OCI-LY7 (cell line): ENCODE data around the gene GJC1. TPM values are rescaled to one million over a fixed set of nuclear protein-coding genes. Genes with fewer than 3 reads are reported as not detected.

Experiments
- BruUV-seq: library from RNA; stranded (reverse); fragments of 400-500 nt; replicated peaks from 2 replicates; lab custom pipeline; 2021; lab: Mats Ljungman, UMichigan
- CTCF ChIA-PET: fragments of 300-600 bp; sonication (Branson Sonifier 250); formaldehyde crosslinking; loops from one replicate; lab custom pipeline; 2022; ENCODE audit warnings: antibody characterized with exemption; ENCODE audit not compliant: unreplicated experiment; lab: Charles Lee
- POLR2A ChIA-PET: fragments of 300-600 bp; sonication (Branson Sonifier 250); formaldehyde crosslinking; loops from one replicate; lab custom pipeline; 2022; ENCODE audit warnings: antibody characterized with exemption; lab: Charles Lee
- DNase-seq: peaks from one replicate; pipeline ENCODE4 v3.0.0-alpha.2; 2015; ENCODE audit warnings: low spot score
- H2AFZ ChIP-seq: fragments of 200-600 bp; sonication (generic), shearing (Covaris generic); 2 replicates; pipeline ENCODE4 v1.6.1; 2014; ENCODE audit warnings: mild to moderate bottlenecking, antibody characterized with exemption, low read length, moderate library complexity
- H3K27ac ChIP-seq: fragments of 200-600 bp; sonication (generic); 2 replicates; pipeline ENCODE4 v1.5.1; 2014; ENCODE audit warnings: mixed run types, low read depth, mild to moderate bottlenecking, moderate library complexity, low read length, inconsistent platforms; ENCODE audit not compliant: poor library complexity, severe bottlenecking
- H3K36me3 ChIP-seq: fragments of 200-600 bp; sonication (generic); 2 replicates; pipeline ENCODE4 v1.6.1; 2014; ENCODE audit warnings: mild to moderate bottlenecking, antibody characterized with exemption, low read length, moderate library complexity, mixed read lengths; ENCODE audit not compliant: insufficient read depth
- H3K4me1 ChIP-seq: fragments of 200-600 bp; sonication (generic); 2 replicates; pipeline ENCODE4 v1.5.1; 2014; ENCODE audit warnings: mild to moderate bottlenecking, low read length; ENCODE audit not compliant: insufficient read depth, poor library complexity, severe bottlenecking
- H3K4me2 ChIP-seq: fragments of 200-600 bp; sonication (generic); 2 replicates; pipeline ENCODE4 v1.6.1; 2014; ENCODE audit warnings: mild to moderate bottlenecking, low read length
- H3K4me3 ChIP-seq: fragments of 200-600 bp; sonication (generic); 2 replicates; pipeline ENCODE4 v1.5.1; 2014; ENCODE audit warnings: mild to moderate bottlenecking, low read depth, low read length; ENCODE audit not compliant: poor library complexity, severe bottlenecking
- H3K79me2 ChIP-seq: fragments of 200-600 bp; sonication (generic); 2 replicates; pipeline ENCODE4 v1.6.1; 2016; ENCODE audit warnings: low read depth, mild to moderate bottlenecking, low read length, moderate library complexity, mixed read lengths; ENCODE audit not compliant: insufficient read depth
- H3K9me2 ChIP-seq: fragments of 200-600 bp; sonication (generic); 2 replicates; pipeline ENCODE4 v1.6.1; 2016; ENCODE audit warnings: mild to moderate bottlenecking, low read length, mixed read lengths; ENCODE audit not compliant: insufficient read depth
- H3K9me3 ChIP-seq: fragments of 200-600 bp; sonication (generic); 2 replicates; pipeline ENCODE4 v1.6.1; 2014; ENCODE audit warnings: mild to moderate bottlenecking, mixed run types, low read length, mixed read lengths
- H4K20me1 ChIP-seq: fragments of 200-600 bp; sonication (generic); 2 replicates; pipeline ENCODE4 v1.6.1; 2014; ENCODE audit warnings: mild to moderate bottlenecking, antibody characterized with exemption, low read length, moderate library complexity, mixed read lengths; ENCODE audit not compliant: insufficient read depth
- EZH2phosphoT487 ChIP-seq: fragments of 200-600 bp; sonication (generic); IDR thresholded peaks from 2 replicates; pipeline ENCODE4 v1.6.1; 2018; ENCODE audit warnings: low read depth, borderline replicate concordance, mild to moderate bottlenecking, mixed run types, antibody characterized with exemption, low read length, moderate library complexity, mixed read lengths
- intact Hi-C: fragments of 100-400 bp; cut with micrococcal nuclease; formaldehyde crosslinking; loops from one replicate; pipeline ENCODE4 v1.10.0; 2022; ENCODE audit not compliant: unreplicated experiment
- total RNA-seq, 2 experiments: library from RNA; depleted of rRNA in 1 of 2; stranded (reverse); fragments of >200 nt in 1 of 2; shearing (Covaris generic) in 1 of 2; gene quantifications; 2 replicates each; pipeline ENCODE4 v1.2.3, GENCODE V29; 2014 to 2022
- TF ChIP-seq, protein P1 (sequence below): fragments of 200-600 bp; sonication (generic); conservative IDR thresholded peaks from 2 replicates; pipeline ENCODE4 v1.5.1; 2014; ENCODE audit warnings: mild to moderate bottlenecking, antibody characterized with exemption, low read length, moderate library complexity, mixed read lengths

The GJC1 gene
- total RNA-seq, 2 experiments from 2014 or later: 14.2 to 19.5 TPM

DNA sequence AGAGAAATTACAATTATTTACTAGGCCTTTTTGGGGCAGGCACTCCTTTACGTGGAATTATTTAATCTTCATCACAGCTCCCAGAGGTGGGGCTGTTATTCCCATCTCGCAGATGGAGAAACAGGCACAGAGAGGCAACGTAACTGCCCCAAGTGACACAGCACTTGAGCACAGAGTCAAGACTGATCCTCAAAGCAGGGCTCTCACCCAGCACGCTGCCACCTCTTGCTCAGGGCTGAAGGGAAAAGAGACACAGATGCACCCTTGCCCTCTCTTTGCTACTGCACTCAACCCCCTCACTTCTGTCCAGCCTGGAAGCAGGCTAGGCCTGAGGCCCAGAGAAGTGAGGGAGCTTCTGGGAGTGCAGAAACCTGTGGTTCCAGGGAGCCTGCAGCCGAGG is 66.9 kb downstream of the GJC1 start:
- Histone ChIP-seq H3K27ac (no peak overlapping the region), H3K36me3 (no peaks in the 10 kb centered on the region), H3K4me3 (no peak overlapping the region), H4K20me1 (no peaks in the 10 kb centered on the region), H3K4me2 (no peak overlapping the region), H3K4me1 (no peaks in the 10 kb centered on the region), H3K9me3 (no peaks in the 10 kb centered on the region), H2AFZ (no peak overlapping the region), H3K79me2 (no peaks in the 10 kb centered on the region), H3K9me2 (no peaks in the 10 kb centered on the region)
- no peak for DNase-seq
- POLR2A ChIA-PET: no interaction called here
- BruUV-seq: no TSS peak
- CTCF ChIA-PET: no interaction called here
- TF ChIP-seq EZH2phosphoT487: no peak
- TF ChIP-seq, protein P1, sequence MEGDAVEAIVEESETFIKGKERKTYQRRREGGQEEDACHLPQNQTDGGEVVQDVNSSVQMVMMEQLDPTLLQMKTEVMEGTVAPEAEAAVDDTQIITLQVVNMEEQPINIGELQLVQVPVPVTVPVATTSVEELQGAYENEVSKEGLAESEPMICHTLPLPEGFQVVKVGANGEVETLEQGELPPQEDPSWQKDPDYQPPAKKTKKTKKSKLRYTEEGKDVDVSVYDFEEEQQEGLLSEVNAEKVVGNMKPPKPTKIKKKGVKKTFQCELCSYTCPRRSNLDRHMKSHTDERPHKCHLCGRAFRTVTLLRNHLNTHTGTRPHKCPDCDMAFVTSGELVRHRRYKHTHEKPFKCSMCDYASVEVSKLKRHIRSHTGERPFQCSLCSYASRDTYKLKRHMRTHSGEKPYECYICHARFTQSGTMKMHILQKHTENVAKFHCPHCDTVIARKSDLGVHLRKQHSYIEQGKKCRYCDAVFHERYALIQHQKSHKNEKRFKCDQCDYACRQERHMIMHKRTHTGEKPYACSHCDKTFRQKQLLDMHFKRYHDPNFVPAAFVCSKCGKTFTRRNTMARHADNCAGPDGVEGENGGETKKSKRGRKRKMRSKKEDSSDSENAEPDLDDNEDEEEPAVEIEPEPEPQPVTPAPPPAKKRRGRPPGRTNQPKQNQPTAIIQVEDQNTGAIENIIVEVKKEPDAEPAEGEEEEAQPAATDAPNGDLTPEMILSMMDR: no peak
- intact Hi-C loops: no loop called here

DNA sequence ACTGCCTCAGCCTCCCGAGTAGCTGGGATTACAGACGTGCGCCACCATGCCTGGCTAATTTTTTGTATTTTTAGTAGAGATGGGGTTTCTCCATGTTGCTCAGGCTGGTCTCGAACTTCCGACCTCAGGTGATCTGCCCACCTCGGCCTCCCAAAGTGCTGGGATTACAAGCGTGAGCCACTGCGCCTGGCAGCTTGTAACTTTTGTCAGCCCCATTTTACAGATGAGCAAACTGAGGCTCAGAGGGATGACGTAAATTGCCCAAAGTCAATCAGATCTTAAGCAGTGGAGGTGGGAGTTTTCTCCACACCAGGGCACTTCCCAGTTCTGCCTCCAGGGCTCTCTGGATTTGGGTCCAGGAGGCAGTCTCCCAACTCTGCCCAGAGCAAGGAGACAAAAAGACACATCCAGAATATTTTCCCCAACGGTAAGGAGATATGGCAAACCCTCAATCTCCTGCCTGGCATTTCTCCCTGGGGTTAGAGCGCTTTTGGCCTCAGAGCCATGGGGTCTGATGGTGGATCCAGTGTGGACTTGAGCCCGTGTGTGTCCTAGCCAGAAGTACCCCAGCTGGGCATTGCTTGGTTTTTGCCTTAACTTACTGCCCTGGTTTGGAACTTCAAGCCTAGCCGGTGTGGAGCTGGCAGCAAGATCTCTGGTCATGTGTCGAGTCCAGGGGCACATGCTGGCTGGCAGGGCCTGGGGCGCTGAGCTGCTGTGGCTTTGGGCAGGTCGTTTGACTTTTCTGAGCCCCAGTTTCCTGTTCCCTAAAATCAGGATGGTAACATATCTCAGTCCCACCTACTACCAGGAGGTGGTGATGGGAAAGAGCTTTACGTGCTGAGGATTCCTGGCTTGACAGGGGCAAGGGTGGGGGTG is 67.9 kb downstream of the GJC1 start:
- H3K27ac ChIP-seq: no peak overlapping the region
- POLR2A ChIA-PET: interaction anchor here (0.5 kb wide), 1 partner anchor 223 kb away, joined by 4 read pairs; no protein-coding TSS in a partner anchor

More for the DNA sequence above, 67.9 kb downstream of the GJC1 start:
- no peak for DNase-seq
- BruUV-seq: no TSS peak
- no peaks in the 10 kb centered on the region for H3K79me2 ChIP-seq
- no peaks in the 10 kb centered on the region for H3K36me3 ChIP-seq
- intact Hi-C loops: no loop called here
- H3K4me3 ChIP-seq: no peak overlapping the region
- H4K20me1 ChIP-seq: no peaks in the 10 kb centered on the region
- no peaks in the 10 kb centered on the region for H3K4me1 ChIP-seq
- H3K4me2 ChIP-seq: no peak overlapping the region
- TF ChIP-seq, protein P1: no peak
- no peak for TF ChIP-seq EZH2phosphoT487
- no peaks in the 10 kb centered on the region for H3K9me2 ChIP-seq
- CTCF ChIA-PET: no interaction called here
- no peaks in the 10 kb centered on the region for H3K9me3 ChIP-seq
- no peak overlapping the region for H2AFZ ChIP-seq
